ENCODE data around the gene CSDE1. TPM values are rescaled to one million over a fixed set of nuclear protein-coding genes. Genes with fewer than 3 reads are reported as not detected.

The CSDE1 gene
- total and polyA plus RNA-seq, 4 donors = 286 to 661 (median 578) TPM

DNA sequence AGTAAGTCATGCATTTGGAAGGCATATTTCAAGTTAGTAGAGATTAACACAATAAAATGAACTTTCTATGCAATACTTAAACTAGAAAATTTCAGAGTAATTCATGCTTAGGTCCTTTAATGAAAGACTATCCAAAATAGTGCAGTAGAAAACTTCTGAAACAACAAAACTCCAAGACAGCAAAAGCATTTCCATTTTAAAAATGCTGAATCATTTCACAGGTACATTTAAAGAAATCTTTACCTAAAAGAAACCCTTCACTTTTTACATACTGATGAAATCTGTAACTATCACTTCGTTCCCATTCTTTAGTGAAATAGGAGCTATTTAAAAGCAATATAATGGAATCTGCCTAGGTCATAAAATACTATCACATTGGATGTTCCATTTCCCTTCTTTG, 17.5 kb downstream of the CSDE1 start:
- intact Hi-C loops (cut with DNase I) = no loop called here
- H3K9me3 ChIP-seq (ENCODE audit: control insufficient read depth, low read length) = no peaks in the 10 kb centered on the region
- H3K27ac ChIP-seq (ENCODE audit: low read depth in 1 of 2, low read length in 2 of 2) = no peak overlapping the region
- 89 to 91% methylated on average over 1 of the region's 1 CpG for WGBS, 2 donors
- no peaks in the 10 kb centered on the region for H3K4me1 ChIP-seq (ENCODE audit: control insufficient read depth in 1 of 2, insufficient read depth in 2 of 2, low read length in 2 of 2)
- no peaks in the 10 kb centered on the region for H3K27me3 ChIP-seq (ENCODE audit: control insufficient read depth in 1 of 2, insufficient read depth in 2 of 2, low read length in 1 of 2)
- H3K36me3 ChIP-seq (ENCODE audit: control insufficient read depth in 1 of 2, insufficient read depth in 2 of 2, low read length in 1 of 2) = peaks cover 2 to 6% of the 10 kb centered on the region in 2 donors
- ATAC-seq (ENCODE audit: low FRiP score) = no peak
- no peak overlapping the region for H3K4me3 ChIP-seq (ENCODE audit: low read length in 2 of 2)
- no peak for DNase-seq

- intact Hi-C loops (cut with DNase I) = no loop called here
- peaks cover 4 to 6% of the 10 kb centered on the region in 2 donors for H3K36me3 ChIP-seq (ENCODE audit: control insufficient read depth in 1 of 2, insufficient read depth in 2 of 2, low read length in 1 of 2)
- no peak overlapping the region for H3K27ac ChIP-seq (ENCODE audit: low read depth in 1 of 2, low read length in 2 of 2)
- H3K27me3 ChIP-seq (ENCODE audit: control insufficient read depth in 1 of 2, insufficient read depth in 2 of 2, low read length in 1 of 2) = no peaks in the 10 kb centered on the region
- DNase-seq (no peak), ATAC-seq (ENCODE audit: low FRiP score) (no peak)
- H3K9me3 ChIP-seq (ENCODE audit: control insufficient read depth, low read length) = no peaks in the 10 kb centered on the region
- 87 to 88% methylated on average over 6 of the region's 6 CpGs for WGBS, 2 donors
- no peak overlapping the region for H3K4me3 ChIP-seq (ENCODE audit: low read length in 2 of 2)
- no peaks in the 10 kb centered on the region for H3K4me1 ChIP-seq (ENCODE audit: control insufficient read depth in 1 of 2, insufficient read depth in 2 of 2, low read length in 2 of 2)
Observed at GRCh38 chr1:114737314-114737849, 20.4 kb downstream of the CSDE1 start.

GRCh38 chr1:114735479-114735878, 22.3 kb downstream of the CSDE1 start:
- H3K9me3 ChIP-seq (ENCODE audit: control insufficient read depth, low read length) = no peaks in the 10 kb centered on the region
- H3K4me1 ChIP-seq (ENCODE audit: control insufficient read depth in 1 of 2, insufficient read depth in 2 of 2, low read length in 2 of 2) = no peaks in the 10 kb centered on the region
- intact Hi-C loops (cut with DNase I) = no loop called here
- H3K4me3 ChIP-seq (ENCODE audit: low read length in 2 of 2) = no peak overlapping the region
- ATAC-seq (ENCODE audit: low FRiP score) = no peak
- 73 to 86% methylated on average over 1 of the region's 1 CpG for WGBS, 2 donors
- DNase-seq = no peak
- H3K27ac ChIP-seq (ENCODE audit: low read depth in 1 of 2, low read length in 2 of 2) = no peak overlapping the region
- peaks cover 4 to 6% of the 10 kb centered on the region in 2 donors for H3K36me3 ChIP-seq (ENCODE audit: control insufficient read depth in 1 of 2, insufficient read depth in 2 of 2, low read length in 1 of 2)
- no peaks in the 10 kb centered on the region for H3K27me3 ChIP-seq (ENCODE audit: control insufficient read depth in 1 of 2, insufficient read depth in 2 of 2, low read length in 1 of 2)

GRCh38 chr1:114729782-114730181, 28.0 kb downstream of the CSDE1 start:
- no peak for DNase-seq
- Histone ChIP-seq H3K4me3 (ENCODE audit: low read length in 2 of 2) (no peak overlapping the region), H3K9me3 (ENCODE audit: control insufficient read depth, low read length) (no peaks in the 10 kb centered on the region), H3K27ac (ENCODE audit: low read depth in 1 of 2, low read length in 2 of 2) (no peak overlapping the region), H3K27me3 (ENCODE audit: control insufficient read depth in 1 of 2, insufficient read depth in 2 of 2, low read length in 1 of 2) (no peaks in the 10 kb centered on the region), H3K36me3 (ENCODE audit: control insufficient read depth in 1 of 2, insufficient read depth in 2 of 2, low read length in 1 of 2) (peaks cover 0 to 2% of the 10 kb centered on the region in 2 donors), H3K4me1 (ENCODE audit: control insufficient read depth in 1 of 2, insufficient read depth in 2 of 2, low read length in 2 of 2) (no peaks in the 10 kb centered on the region)
- intact Hi-C loops (cut with DNase I) = no loop called here
- no peak for ATAC-seq (ENCODE audit: low FRiP score)
- WGBS, 2 donors = 99 to 100% methylated on average over 1 of the region's 1 CpG

DNA sequence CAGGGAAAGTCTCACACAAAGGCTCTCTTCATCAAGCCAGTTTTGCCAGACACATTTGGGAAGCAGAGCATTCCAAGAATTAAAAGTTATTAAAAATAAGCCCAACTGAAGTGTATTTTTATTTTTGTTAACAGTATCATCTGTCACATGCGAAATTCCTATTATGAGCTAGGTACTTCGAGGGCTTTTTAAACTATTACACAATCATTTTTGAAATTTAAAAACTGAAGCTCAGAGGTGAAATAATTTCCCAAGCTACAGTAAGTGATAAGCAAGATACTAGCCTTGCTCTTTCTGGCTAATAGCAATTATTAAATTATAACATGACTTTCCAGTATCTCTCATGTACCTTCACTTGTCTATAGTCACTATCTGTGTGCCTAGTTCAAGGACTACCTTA, 29.2 kb downstream of the CSDE1 start:
- H3K4me1 ChIP-seq (ENCODE audit: control insufficient read depth in 1 of 2, insufficient read depth in 2 of 2, low read length in 2 of 2) = no peaks in the 10 kb centered on the region
- ATAC-seq (ENCODE audit: low FRiP score) (no peak), DNase-seq (no peak)
- no peaks in the 10 kb centered on the region for H3K9me3 ChIP-seq (ENCODE audit: control insufficient read depth, low read length)
- intact Hi-C loops (cut with DNase I) = no loop called here
- H3K27ac ChIP-seq (ENCODE audit: low read depth in 1 of 2, low read length in 2 of 2) = no peak overlapping the region
- H3K4me3 ChIP-seq (ENCODE audit: low read length in 2 of 2) = no peak overlapping the region
- 78 to 80% methylated on average over 2 of the region's 2 CpGs for WGBS, 2 donors
- peaks cover 0 to 2% of the 10 kb centered on the region in 2 donors for H3K36me3 ChIP-seq (ENCODE audit: control insufficient read depth in 1 of 2, insufficient read depth in 2 of 2, low read length in 1 of 2)
- no peaks in the 10 kb centered on the region for H3K27me3 ChIP-seq (ENCODE audit: control insufficient read depth in 1 of 2, insufficient read depth in 2 of 2, low read length in 1 of 2)

- H3K27me3 ChIP-seq (ENCODE audit: control insufficient read depth in 1 of 2, insufficient read depth in 2 of 2, low read length in 1 of 2) = no peaks in the 10 kb centered on the region
- no peak for DNase-seq
- peaks cover 5 to 8% of the 10 kb centered on the region in 2 donors for H3K36me3 ChIP-seq (ENCODE audit: control insufficient read depth in 1 of 2, insufficient read depth in 2 of 2, low read length in 1 of 2)
- no peaks in the 10 kb centered on the region for H3K4me1 ChIP-seq (ENCODE audit: control insufficient read depth in 1 of 2, insufficient read depth in 2 of 2, low read length in 2 of 2)
- no peaks in the 10 kb centered on the region for H3K9me3 ChIP-seq (ENCODE audit: control insufficient read depth, low read length)
- 86 to 90% methylated on average over 1 of the region's 1 CpG for WGBS, 2 donors
- intact Hi-C loops (cut with DNase I) = no loop called here
- no peak for ATAC-seq (ENCODE audit: low FRiP score)
- H3K27ac ChIP-seq (ENCODE audit: low read depth in 1 of 2, low read length in 2 of 2) = no peak overlapping the region
- no peak overlapping the region for H3K4me3 ChIP-seq (ENCODE audit: low read length in 2 of 2)
Observed at GRCh38 chr1:114725230-114725629, 32.6 kb downstream of the CSDE1 start.

GRCh38 chr1:114723915-114724314, 33.9 kb downstream of the CSDE1 start:
- Histone ChIP-seq H3K36me3 (ENCODE audit: control insufficient read depth in 1 of 2, insufficient read depth in 2 of 2, low read length in 1 of 2) (peaks cover 10 to 11% of the 10 kb centered on the region in 2 donors), H3K4me1 (ENCODE audit: control insufficient read depth in 1 of 2, insufficient read depth in 2 of 2, low read length in 2 of 2) (no peaks in the 10 kb centered on the region), H3K27me3 (ENCODE audit: control insufficient read depth in 1 of 2, insufficient read depth in 2 of 2, low read length in 1 of 2) (no peaks in the 10 kb centered on the region), H3K27ac (ENCODE audit: low read depth in 1 of 2, low read length in 2 of 2) (no peak overlapping the region), H3K9me3 (ENCODE audit: control insufficient read depth, low read length) (no peaks in the 10 kb centered on the region), H3K4me3 (ENCODE audit: low read length in 2 of 2) (no peak overlapping the region)
- WGBS, 2 donors = 63 to 72% methylated on average over 1 of the region's 1 CpG
- intact Hi-C loops (cut with DNase I) = no loop called here
- ATAC-seq (ENCODE audit: low FRiP score) (no peak), DNase-seq (no peak)

- ATAC-seq (ENCODE audit: low FRiP score) (no peak), DNase-seq (no peak)
- Histone ChIP-seq H3K9me3 (ENCODE audit: control insufficient read depth, low read length) (no peaks in the 10 kb centered on the region), H3K27me3 (ENCODE audit: control insufficient read depth in 1 of 2, insufficient read depth in 2 of 2, low read length in 1 of 2) (no peaks in the 10 kb centered on the region), H3K27ac (ENCODE audit: low read depth in 1 of 2, low read length in 2 of 2) (no peak overlapping the region), H3K4me1 (ENCODE audit: control insufficient read depth in 1 of 2, insufficient read depth in 2 of 2, low read length in 2 of 2) (no peaks in the 10 kb centered on the region), H3K36me3 (ENCODE audit: control insufficient read depth in 1 of 2, insufficient read depth in 2 of 2, low read length in 1 of 2) (peaks cover 11% of the 10 kb centered on the region in 2 donors), H3K4me3 (ENCODE audit: low read length in 2 of 2) (no peak overlapping the region)
- WGBS, 2 donors = 0% methylated on average over 1 of the region's 1 CpG
- intact Hi-C loops (cut with DNase I) = no loop called here
Observed at GRCh38 chr1:114723457-114723856, 34.3 kb downstream of the CSDE1 start.

GRCh38 chr1:114720492-114720891, 37.3 kb downstream of the CSDE1 start:
- ATAC-seq (ENCODE audit: low FRiP score) (no peak), DNase-seq (no peak)
- H3K27ac ChIP-seq (ENCODE audit: low read depth in 1 of 2, low read length in 2 of 2) = no peak overlapping the region
- no peaks in the 10 kb centered on the region for H3K4me1 ChIP-seq (ENCODE audit: control insufficient read depth in 1 of 2, insufficient read depth in 2 of 2, low read length in 2 of 2)
- no peak overlapping the region for H3K4me3 ChIP-seq (ENCODE audit: low read length in 2 of 2)
- H3K36me3 ChIP-seq (ENCODE audit: control insufficient read depth in 1 of 2, insufficient read depth in 2 of 2, low read length in 1 of 2) = peaks cover 11% of the 10 kb centered on the region in 2 donors
- 90 to 95% methylated on average over 4 of the region's 4 CpGs for WGBS, 2 donors
- intact Hi-C loops (cut with DNase I) = no loop called here
- no peaks in the 10 kb centered on the region for H3K27me3 ChIP-seq (ENCODE audit: control insufficient read depth in 1 of 2, insufficient read depth in 2 of 2, low read length in 1 of 2)
- H3K9me3 ChIP-seq (ENCODE audit: control insufficient read depth, low read length) = no peaks in the 10 kb centered on the region

Measured in aorta (tissue), 5 donors.